SU-DHL-6 (cell line): ENCODE data around the gene ZNF333.

ENCODE experiments used
- CTCF ChIP-seq: fragments of 200-600 bp; sonication (generic); IDR thresholded peaks from one replicate; pipeline ENCODE4 v1.5.1; 2017; ENCODE audit warnings: antibody characterized with exemption, mild to moderate bottlenecking, low read length, moderate library complexity; ENCODE audit not compliant: insufficient read depth, poor library complexity, severe bottlenecking
- EZH2phosphoT487 ChIP-seq: fragments of 200-600 bp; sonication (generic), shearing (Covaris generic); conservative IDR thresholded peaks from 2 replicates; pipeline ENCODE4 v1.6.1; 2018; ENCODE audit warnings: mild to moderate bottlenecking, antibody characterized with exemption, low read length, moderate library complexity, mixed read lengths

GRCh38 chr19:14761607-14762006, 71.8 kb downstream of the ZNF333 start:
- TF ChIP-seq CTCF (no peak), EZH2phosphoT487 (no peak)
